GM19023 (cell line): ENCODE data around the gene ASCL1.

Source experiments
- ATAC-seq: cut with Tn5 transposase; IDR thresholded peaks from one replicate; pipeline ENCODE4 v1.9.1; 2021; ENCODE audit warnings: mild to moderate bottlenecking, moderate library complexity; ENCODE audit not compliant: unreplicated experiment

ASCL1 gene

GRCh38 chr12:102950950-102951619, 6.4 kb upstream of the ASCL1 start:
- ATAC-seq = no peak

DNA sequence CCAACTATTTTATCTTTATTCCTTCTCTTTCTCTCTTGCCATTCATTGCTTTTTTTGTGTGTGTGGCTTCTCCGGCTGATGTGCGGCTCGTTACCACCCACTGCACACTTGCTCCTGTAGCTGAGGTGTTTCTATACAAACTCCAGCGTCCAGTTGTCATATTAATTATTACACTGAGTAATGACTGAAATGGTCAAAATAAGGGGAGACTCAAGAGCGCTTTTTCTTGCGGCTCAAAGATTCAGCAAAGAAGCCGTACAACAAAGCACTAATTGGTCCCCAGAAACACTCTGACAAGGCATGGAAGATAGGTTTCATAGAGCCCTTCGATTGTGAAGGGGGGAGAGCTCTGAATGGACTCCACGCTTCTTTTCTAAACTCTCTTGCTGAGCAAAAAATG, 5.6 kb upstream of the ASCL1 start:
- ATAC-seq = no peak

DNA sequence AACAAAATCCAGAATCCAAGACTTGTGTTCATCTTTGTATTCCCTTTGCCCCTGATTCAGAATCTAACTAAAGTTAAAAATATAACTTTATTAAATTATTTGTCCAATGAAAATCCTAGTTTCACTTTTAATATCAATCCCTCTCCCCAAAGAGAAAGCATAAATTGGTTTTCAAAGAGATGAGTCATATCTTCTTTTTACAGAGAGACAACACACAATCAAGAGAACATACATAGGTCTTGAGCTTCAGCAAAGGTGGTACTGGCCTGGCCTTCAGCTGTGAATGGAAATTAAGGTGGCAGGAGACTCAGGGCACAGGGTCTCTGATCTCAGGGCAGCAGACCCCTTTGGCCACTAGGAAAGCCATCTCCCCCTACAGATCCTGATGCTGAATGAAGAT, 4.3 kb upstream of the ASCL1 start:
- ATAC-seq = no peak

GRCh38 chr12:102954134-102954533, 3.3 kb upstream of the ASCL1 start:
- no peak for ATAC-seq

GRCh38 chr12:102955926-102956737, 1.3 kb upstream of the ASCL1 start:
- no peak for ATAC-seq

GRCh38 chr12:102956738-102957327, 641 bp upstream of the ASCL1 start:
- ATAC-seq = no peak

DNA sequence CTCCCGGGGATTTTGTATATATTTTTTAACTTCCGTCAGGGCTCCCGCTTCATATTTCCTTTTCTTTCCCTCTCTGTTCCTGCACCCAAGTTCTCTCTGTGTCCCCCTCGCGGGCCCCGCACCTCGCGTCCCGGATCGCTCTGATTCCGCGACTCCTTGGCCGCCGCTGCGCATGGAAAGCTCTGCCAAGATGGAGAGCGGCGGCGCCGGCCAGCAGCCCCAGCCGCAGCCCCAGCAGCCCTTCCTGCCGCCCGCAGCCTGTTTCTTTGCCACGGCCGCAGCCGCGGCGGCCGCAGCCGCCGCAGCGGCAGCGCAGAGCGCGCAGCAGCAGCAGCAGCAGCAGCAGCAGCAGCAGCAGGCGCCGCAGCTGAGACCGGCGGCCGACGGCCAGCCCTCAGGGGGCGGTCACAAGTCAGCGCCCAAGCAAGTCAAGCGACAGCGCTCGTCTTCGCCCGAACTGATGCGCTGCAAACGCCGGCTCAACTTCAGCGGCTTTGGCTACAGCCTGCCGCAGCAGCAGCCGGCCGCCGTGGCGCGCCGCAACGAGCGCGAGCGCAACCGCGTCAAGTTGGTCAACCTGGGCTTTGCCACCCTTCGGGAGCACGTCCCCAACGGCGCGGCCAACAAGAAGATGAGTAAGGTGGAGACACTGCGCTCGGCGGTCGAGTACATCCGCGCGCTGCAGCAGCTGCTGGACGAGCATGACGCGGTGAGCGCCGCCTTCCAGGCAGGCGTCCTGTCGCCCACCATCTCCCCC, 777 bp downstream of the ASCL1 start:
- ATAC-seq = peak; percentile 57

GRCh38 chr12:102958830-102959176, 1.3 kb downstream of the ASCL1 start:
- no peak for ATAC-seq

- no peak for ATAC-seq
These were observed 1.9 kb downstream of the ASCL1 start for GRCh38 chr12:102959391-102959790.

- no peak for ATAC-seq
These were observed 3.4 kb downstream of the ASCL1 start for GRCh38 chr12:102960766-102961465.

- no peak for ATAC-seq
These were observed 4.0 kb downstream of the ASCL1 start for GRCh38 chr12:102961466-102961855.

DNA sequence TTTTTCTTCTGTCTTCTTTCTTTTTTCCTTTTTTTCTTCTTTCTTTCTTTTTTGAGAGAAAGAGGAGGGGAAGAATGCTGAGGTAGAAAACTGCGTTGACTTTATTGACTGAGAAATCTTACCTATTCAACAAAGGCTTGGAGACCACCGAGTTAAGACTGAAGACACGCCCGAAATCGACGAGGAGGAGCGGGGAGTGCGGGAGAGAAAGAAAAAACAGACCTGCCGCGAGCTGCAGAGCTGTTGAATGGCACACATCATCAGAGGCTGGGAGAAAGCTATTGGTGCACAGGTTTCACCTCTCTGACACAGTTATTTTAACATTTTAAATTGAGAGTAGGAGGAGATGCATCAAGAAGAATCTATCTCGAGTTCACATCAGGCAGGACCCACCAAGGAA, 5.1 kb downstream of the ASCL1 start:
- ATAC-seq = no peak

GRCh38 chr12:102962986-102963385, 5.5 kb downstream of the ASCL1 start:
- ATAC-seq = no peak

- no peak for ATAC-seq
These were observed 6.3 kb downstream of the ASCL1 start for GRCh38 chr12:102963796-102964195.

DNA sequence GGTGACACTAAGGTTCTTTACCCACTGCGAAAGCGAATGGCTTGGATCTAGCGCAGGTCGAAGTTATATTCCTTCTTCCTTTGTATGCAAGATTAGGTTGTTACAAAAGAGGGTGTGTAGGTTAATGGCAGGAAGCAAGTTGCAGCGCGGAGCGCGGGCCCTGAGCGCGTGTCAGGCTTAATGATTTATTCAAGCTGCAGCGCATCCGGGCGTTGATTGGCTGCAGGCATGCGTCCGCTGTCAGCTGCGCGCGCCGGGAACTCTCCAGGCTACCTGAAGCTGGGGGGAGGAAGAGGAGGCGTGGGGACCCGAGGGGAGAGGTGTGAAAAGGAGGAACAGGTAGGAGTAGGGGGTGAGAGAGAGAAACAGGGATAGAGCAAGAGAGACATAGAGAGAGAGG, 7.4 kb downstream of the ASCL1 start:
- no peak for ATAC-seq

DNA sequence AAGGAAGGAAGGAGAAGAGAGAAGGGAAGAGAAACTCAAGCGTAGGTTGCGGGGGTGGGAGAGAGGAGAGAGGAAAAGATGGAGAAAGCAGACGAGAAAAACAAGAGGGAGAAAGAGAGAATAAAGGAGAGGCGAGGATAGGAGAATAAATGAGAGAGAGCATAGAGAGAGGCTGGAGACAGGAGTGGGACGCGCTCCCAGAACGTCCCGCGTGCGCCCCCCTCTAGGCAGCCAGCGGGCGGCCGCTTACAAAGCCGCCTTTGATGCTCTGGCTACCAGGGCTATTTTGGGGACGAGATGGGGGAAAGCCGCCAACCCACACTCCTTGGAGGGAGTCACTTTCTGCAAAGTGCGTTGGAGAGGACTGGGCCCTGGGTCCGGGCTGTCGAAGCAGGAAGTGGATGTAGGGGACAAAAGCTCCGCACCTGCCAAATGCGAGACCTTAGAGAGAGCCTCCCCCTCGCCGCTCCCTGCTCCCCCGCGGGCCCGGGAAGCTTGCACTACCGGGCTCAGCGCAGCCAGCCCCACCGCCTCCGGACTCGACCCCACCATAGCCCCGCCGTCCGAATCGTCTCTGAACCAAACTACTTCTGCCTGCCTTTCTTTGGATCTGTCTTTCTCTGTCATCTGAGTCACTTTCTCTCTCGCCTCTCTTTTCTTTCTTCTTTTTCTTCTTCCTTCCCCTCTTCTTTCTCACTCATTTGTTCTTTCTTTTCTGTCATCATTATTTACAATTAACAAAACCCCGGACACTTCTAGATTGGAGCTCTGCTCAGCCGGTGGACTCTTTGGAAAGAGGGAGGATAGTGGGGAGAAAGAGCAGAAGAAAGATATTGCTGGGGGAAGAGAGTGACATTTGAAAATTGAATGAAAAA, 8.0 kb downstream of the ASCL1 start:
- ATAC-seq = no peak

- no peak for ATAC-seq
These were observed 8.9 kb downstream of the ASCL1 start for GRCh38 chr12:102966200-102966863.

DNA sequence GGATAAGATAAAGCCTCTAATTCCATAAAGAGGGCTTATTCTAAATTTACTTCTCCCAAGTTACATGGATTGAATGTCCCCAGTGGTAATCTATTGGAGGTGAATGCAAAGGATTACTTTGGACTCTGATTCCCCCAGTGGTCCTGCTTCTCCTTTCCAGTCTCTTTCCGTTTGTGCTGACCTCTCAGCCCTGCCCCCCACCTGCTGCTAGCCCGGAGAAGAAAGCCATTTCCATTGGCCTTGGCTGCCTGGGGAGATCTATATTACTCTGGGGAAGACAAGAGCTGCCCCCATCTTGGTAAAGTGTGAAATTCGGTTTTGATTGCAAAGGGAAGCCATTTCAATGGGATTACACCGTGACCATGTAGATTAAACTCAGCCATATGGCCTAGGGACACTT, 13.3 kb downstream of the ASCL1 start:
- no peak for ATAC-seq

DNA sequence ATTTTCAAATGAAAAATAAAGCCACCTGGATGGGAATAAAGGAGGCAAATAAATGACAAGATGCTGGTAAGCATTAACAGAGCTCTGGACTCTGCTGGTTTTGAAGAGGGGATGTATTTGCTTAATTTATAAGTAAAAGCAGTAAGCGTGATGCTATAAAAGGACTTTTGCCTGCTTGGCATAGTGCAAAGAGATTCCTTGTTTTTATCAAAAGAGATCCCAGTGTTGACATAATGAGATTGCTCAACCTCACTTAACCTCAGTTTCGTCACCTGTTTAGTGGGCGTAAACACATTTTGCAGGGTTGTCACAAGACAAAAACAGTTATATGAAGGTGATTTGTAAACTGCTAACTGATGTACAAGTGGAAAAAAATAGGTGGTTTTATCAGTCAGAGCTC, 13.8 kb downstream of the ASCL1 start:
- ATAC-seq = no peak
